IPS-11a (cell line): ENCODE results near the gene AHSP.
A peak's percentile ranks its signal among the peaks of the same experiment; 100 is the strongest.
"Not testable (repeated sequence)": the region's sequence is repeated elsewhere in the genome, so short reads cannot be mapped to it uniquely, and the experiment has no call there.

Experiments used
- H3K4me3 ChIP-seq: one replicate; pipeline ENCODE4 v1.5.1; 2013; ENCODE audit warnings: low read depth, low read length, control low read depth

AHSP gene

DNA sequence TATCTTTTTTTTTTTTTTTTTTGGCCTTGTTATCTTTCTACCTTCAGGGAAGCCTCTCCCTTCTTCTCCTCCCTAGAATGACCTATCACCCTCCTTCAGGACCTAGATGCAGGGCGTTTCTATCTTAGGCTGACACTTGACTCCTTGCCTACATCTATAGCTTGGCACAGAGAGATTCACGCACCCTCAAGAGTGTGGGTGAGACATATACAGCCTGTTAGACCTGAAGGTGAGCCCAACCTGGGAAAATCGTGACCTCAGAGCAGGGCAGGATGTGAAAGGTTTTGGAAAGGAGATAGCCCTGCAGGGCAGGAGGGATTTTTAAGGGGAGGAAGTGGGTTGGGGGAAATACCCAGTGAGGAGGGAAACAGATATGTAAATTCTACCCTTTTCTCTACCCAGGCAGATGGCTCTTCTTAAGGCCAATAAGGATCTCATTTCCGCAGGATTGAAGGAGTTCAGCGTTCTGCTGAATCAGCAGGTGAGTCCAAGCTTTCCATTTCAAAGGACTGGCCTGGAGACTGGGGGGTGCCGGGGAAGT lies at the start of gene AHSP:
Gene AHSP (plus strand): TSS at position 167 of the 541 bp plus-strand sequence. CDS start 240 bp downstream, at position 407.
- H3K4me3 ChIP-seq: peak within 1 kb of the TSS; percentile 27

GRCh38 chr16:31478956-31479355 lies 48.7 kb upstream of the AHSP start:
- no peak overlapping the region for H3K4me3 ChIP-seq

- H3K4me3 ChIP-seq: no peak overlapping the region
Measured at GRCh38 chr16:31479751-31480150, 47.9 kb upstream of the AHSP start.

DNA sequence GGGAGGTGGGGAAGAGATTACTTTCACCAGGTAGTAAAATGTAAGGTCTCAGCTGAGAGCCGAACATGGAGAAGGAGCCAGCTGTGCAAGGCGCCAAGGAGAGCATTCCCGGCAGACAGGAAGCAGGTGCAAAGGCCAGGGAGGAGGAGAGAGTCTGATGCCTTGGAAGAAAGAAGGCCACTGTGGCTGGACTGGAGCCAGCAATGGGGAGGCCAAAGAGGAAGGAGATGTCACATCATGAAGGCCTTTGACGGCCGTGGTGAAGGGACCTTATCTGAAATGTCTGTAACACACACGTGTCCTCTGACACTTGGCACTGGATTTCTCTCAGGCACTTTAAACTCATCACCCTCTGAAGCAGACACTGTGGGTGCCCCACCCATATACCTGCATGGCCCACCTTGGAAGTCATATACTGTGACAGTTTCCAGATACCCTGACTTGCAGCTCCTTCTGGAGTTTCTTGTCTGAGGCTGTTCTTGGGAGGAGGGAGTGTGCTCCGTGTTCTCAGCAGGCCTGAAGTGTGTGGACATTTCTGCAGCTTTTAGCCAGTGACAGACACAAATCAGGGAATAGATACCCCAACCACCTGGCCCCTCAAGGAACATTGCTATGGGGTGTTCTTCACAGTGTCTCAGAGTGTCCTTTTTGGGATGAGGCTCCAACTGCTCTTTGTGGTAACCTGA lies 46.7 kb upstream of the AHSP start:
- H3K4me3 ChIP-seq: no peak overlapping the region

GRCh38 chr16:31483081-31483480 lies 44.6 kb upstream of the AHSP start, which contains the start of gene SLC5A2:
TSS of gene SLC5A2 (plus strand) at chr16:31483123. CDS start at chr16:31483137, 14 bp downstream.
- H3K4me3 ChIP-seq: no peak within 1 kb of the TSS

GRCh38 chr16:31484048-31484447 lies 43.7 kb upstream of the AHSP start:
- not testable (repeated sequence) for H3K4me3 ChIP-seq

GRCh38 chr16:31484491-31485171 lies 43.1 kb upstream of the AHSP start:
- no peak overlapping the region for H3K4me3 ChIP-seq

DNA sequence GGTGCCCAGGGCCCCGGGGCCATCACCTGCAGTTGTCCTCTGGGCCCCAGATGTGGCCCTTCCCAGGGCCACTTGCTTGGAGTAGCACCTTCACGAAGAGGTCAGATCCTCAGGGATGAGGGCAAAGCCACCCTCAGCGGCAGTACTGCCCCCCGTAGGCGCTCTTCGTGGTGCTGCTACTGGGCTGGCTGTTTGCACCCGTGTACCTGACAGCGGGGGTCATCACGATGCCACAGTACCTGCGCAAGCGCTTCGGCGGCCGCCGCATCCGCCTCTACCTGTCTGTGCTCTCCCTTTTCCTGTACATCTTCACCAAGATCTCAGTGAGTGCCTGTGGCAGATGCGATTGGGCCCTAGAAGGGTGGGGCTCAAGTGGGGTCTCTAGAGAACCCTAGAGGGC lies 42.1 kb upstream of the AHSP start:
- no peak overlapping the region for H3K4me3 ChIP-seq

GRCh38 chr16:31486045-31486444 lies 41.7 kb upstream of the AHSP start:
- H3K4me3 ChIP-seq: no peak overlapping the region

GRCh38 chr16:31487071-31487719 lies 40.5 kb upstream of the AHSP start:
- peak overlapping the region; percentile 48 for H3K4me3 ChIP-seq

DNA sequence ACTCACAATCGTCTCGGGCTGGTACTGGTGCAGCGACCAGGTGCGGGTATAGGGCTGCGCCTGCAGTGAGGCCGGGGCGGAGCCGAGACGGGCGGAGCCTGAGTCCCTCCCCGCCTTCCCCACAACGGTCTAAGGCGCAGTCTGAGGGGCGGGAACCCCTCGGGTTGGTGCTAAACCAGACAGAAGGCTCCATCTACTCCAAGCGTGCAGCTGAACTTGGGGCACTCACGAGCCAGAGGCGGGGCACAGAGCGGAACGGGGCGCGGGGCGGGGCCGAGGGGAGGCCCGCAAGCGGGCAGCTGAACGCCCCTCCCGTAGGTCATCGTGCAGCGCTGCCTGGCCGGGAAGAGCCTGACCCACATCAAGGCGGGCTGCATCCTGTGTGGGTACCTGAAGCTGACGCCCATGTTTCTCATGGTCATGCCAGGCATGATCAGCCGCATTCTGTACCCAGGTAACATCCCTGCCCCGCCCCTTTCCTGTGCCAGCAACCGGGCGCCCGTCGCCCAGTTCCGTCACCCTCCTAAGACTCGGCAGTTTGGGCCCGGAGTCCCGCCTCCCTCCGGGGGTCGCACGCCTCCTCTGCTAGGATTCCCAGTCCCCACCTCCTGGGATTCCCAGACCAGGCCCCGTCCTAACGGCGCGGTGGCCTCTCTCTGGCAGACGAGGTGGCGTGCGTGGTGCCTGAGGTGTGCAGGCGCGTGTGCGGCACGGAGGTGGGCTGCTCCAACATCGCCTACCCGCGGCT lies 39.8 kb upstream of the AHSP start:
- H3K4me3 ChIP-seq: peak overlapping the region; percentile 48

- peak overlapping the region; percentile 48 for H3K4me3 ChIP-seq
Measured at GRCh38 chr16:31488468-31489297, 39.0 kb upstream of the AHSP start.

- H3K4me3 ChIP-seq: no peak overlapping the region
Measured at GRCh38 chr16:31489298-31489564, 38.5 kb upstream of the AHSP start.

GRCh38 chr16:31489616-31490584 lies 37.8 kb upstream of the AHSP start:
- H3K4me3 ChIP-seq: no peak overlapping the region

GRCh38 chr16:31491778-31492418 lies 35.8 kb upstream of the AHSP start:
- no peak overlapping the region for H3K4me3 ChIP-seq

- no peak overlapping the region for H3K4me3 ChIP-seq
Measured at GRCh38 chr16:31493506-31494125, 34.1 kb upstream of the AHSP start.

DNA sequence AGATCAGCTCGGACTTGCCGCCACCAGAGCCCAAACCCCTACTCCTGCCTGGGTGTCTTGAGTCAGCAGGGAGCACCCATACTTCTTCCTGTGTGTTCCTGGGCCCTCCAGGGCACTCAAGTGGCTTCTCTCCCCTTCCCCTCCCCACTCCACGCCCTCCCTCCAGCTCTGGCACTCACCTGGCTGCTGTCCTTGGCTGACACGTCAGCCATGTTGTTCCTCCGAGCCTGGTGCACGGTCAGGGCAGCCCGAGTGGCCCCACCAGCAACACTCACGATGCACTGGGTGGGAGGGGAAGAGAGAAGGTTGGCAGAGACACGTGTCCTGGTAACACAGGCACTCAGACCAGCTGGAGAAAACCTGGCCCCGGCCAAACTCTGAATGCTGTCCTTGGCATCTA lies 31.0 kb upstream of the AHSP start:
- H3K4me3 ChIP-seq: no peak overlapping the region

- H3K4me3 ChIP-seq: no peak overlapping the region
Measured at GRCh38 chr16:31498493-31498892, 29.2 kb upstream of the AHSP start.
